NCI-H524 (cell line): Measurements from ENCODE around the gene CLCA2.

ENCODE experiments used
- DNase-seq, 2 experiments: peaks; one replicate each; lab custom pipeline; 2025; lab: John Stamatoyannopoulos, UW

CLCA2 gene, protein sequence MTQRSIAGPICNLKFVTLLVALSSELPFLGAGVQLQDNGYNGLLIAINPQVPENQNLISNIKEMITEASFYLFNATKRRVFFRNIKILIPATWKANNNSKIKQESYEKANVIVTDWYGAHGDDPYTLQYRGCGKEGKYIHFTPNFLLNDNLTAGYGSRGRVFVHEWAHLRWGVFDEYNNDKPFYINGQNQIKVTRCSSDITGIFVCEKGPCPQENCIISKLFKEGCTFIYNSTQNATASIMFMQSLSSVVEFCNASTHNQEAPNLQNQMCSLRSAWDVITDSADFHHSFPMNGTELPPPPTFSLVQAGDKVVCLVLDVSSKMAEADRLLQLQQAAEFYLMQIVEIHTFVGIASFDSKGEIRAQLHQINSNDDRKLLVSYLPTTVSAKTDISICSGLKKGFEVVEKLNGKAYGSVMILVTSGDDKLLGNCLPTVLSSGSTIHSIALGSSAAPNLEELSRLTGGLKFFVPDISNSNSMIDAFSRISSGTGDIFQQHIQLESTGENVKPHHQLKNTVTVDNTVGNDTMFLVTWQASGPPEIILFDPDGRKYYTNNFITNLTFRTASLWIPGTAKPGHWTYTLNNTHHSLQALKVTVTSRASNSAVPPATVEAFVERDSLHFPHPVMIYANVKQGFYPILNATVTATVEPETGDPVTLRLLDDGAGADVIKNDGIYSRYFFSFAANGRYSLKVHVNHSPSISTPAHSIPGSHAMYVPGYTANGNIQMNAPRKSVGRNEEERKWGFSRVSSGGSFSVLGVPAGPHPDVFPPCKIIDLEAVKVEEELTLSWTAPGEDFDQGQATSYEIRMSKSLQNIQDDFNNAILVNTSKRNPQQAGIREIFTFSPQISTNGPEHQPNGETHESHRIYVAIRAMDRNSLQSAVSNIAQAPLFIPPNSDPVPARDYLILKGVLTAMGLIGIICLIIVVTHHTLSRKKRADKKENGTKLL

DNA sequence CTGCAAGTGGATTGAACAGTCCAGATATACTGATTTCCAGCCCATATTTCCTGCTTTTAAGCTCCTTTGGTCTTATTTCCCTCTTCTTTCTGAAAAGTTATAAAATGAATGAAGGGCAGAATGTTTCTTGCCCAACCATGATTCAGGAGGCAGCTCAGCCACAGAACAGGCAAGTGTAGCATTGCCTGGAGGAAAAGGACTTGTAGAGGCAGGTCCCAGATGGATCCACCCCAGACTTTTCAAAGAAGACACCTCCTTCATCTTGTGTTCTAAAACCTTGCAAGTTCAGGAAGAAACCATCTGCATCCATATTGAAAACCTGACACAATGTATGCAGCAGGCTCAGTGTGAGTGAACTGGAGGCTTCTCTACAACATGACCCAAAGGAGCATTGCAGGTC, at the start of gene CLCA2:
CLCA2 (plus strand) TSS at position 299 of the 400 bp plus-strand sequence; CDS start at position 376, 77 bp downstream.
- DNase-seq: no peak

DNA sequence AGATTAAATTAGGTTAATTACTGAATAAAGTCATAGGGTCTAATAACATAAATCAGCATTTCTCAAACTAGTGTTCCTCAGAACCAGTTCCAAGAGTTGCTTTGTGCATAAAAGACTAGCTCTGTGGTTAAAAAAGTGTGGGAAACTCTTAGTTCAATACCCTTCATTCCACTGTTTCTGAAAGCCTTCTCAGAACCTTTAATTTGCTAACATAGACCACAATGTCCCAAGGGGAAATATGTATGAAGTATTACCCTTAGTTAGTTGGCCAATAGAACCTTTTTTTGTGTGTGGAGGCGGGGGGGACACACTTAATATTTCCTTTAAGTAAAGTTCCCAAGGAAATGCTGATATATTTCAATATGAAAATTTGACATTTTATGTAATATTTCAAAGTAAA, 48.3 kb upstream of the CLCA2 start:
- no peak for DNase-seq

- no peak for DNase-seq
Measured at GRCh38 chr1:86377341-86377740, 46.6 kb upstream of the CLCA2 start.

DNA sequence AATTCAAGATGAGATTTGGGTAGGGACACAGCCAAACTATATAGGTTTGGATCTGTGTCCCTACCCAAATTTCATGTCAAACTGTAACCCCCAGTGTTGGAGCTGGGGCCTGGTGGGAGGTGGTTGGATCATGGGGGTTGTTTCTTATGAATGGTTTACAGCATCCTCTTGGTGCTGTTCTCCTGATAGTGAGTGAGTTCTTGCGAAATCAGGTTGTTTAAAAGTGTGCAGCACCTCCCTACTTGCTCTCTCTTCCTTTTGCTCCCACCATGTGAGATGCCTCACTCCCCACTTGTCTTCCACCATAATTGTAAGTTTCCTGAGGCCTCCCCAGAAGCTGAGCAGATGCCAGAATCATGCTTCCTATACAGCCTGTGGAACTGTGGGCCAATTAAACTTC, 45.2 kb upstream of the CLCA2 start:
- no peak for DNase-seq

DNA sequence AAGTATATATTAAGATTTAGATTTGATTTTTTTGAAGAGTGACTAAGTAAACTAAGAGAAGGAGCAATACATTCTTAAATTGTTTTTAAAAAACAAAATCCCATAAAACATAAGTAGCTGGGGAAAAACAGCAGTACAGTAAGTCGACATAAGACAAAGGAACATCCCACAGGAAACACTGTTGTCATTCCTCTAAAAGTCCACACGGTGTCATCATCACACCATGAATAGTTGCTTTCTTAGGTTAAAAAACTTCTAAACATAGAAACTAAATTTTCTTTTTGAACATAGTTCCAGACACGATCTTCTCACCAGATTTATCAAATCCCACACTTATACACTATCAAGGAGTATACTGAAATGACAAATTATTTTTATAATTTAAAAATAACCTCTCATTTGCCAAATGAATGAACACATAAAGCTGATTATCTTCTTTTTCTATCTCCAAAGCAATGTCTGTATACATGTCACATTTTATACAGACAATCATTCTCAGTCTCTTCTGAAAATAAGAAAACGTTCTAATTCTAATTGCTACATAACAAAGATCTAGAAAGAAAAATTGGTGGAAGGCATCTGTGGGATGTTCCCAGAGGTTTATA, 43.6 kb upstream of the CLCA2 start:
- peak in 1 of 2 experiments; percentile 53 for DNase-seq

DNA sequence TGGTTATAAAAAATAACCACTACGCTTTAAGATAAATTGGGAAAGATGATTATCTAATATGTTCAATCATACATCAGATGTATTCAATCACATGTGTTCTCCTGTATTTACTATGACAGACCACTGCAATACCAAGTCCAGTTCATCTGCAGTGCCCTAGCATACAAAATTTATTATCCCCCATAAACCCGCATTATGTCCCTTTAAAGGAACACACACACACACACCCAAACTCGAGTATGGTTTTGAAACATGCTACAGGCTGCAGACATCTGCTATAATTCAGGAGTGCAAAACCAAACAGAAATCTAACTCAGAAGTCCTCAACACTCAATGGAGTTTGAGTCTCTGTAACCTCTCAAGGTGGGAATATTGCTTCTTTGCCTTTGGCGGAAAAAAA, 42.7 kb upstream of the CLCA2 start:
- DNase-seq: no peak

GRCh38 chr1:86382878-86383277, 41.1 kb upstream of the CLCA2 start:
- DNase-seq: no peak

GRCh38 chr1:86387916-86388627, 35.9 kb upstream of the CLCA2 start:
- DNase-seq: no peak

DNA sequence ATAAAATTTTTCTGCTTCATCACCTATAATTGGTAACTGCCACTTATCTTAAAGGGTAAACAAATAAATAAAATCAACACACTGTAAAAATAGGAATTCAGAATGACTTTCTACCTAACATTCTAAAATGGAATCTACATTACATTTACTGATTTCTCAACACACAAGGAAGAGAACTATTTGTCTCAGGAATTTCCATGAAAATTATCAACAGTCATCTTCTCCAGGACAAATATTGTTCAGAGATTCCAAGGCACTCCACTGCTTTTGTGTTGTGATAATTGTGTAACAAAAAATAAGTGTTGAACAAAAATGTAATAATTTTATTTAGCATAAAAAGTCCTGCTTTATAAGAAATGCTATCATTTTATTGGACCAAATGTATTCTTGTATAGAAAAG, 35.2 kb upstream of the CLCA2 start:
- DNase-seq: no peak

GRCh38 chr1:86389307-86389706, 34.7 kb upstream of the CLCA2 start:
- DNase-seq: no peak

- DNase-seq: no peak
Measured at GRCh38 chr1:86394416-86394815, 29.6 kb upstream of the CLCA2 start.

- DNase-seq: peak; percentile 78 to 83
Measured at GRCh38 chr1:86395751-86396497, 28.0 kb upstream of the CLCA2 start, which contains the start of gene ODF2L. Gene ODF2L (minus strand): TSS chr1:86396323. CDS start chr1:86387027, 9,296 bp downstream.

- no peak for DNase-seq
Measured at GRCh38 chr1:86396498-86396890, 27.5 kb upstream of the CLCA2 start.

DNA sequence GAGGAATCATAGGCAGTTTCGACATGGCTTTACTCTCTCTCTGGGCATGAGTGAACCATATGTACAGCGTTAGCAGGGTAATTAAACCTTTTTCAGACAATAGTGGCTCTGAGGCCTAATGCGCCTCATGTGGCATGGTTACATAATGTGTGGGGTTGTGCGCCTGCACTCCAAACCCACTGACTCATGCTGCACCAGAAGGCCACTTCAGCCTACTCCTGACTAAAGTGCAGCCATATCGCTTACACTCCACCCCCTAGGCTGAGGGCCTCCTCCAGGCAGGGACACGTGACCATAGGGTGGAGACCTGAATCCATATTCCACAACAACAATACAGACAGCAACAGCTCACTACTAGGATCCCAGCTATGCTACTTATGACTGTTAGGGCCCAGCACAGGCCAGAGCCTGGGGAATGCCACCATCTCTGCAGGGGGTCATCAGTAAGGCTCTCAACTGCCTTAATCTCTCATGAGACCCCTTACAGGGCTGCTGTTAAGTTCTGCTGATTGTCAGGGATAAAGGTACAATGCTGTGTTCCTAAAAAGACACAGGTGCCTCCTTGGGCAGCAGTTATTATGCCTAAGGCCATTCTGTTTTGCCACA, 14.5 kb upstream of the CLCA2 start:
- peak; percentile 97 to 99 for DNase-seq

DNA sequence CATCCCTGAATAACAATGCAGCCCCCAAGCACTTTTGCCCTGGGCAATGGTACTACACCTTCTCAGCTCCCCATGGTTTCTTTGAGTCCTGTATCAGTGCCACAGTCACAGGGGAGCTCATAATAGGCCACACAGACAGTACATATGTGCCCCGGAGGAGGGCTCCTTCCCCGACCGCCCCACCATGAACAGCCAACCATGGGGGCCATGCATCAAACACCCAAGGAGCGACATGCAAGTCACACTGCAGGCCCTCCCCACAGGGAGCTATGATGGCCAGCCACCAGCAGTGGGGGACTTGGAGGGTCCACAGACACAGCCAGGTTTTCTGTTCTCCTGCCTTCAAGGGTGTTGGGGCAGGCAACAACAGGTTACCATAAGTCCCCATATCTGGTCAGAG, 13.1 kb upstream of the CLCA2 start:
- no peak for DNase-seq

- DNase-seq: no peak
Measured at GRCh38 chr1:86416343-86416742, 7.6 kb upstream of the CLCA2 start.

GRCh38 chr1:86419277-86419903, 4.6 kb upstream of the CLCA2 start:
- DNase-seq: peak in 1 of 2 experiments; percentile 4

- no peak for DNase-seq
Measured at GRCh38 chr1:86421601-86422280, 2.2 kb upstream of the CLCA2 start.

DNA sequence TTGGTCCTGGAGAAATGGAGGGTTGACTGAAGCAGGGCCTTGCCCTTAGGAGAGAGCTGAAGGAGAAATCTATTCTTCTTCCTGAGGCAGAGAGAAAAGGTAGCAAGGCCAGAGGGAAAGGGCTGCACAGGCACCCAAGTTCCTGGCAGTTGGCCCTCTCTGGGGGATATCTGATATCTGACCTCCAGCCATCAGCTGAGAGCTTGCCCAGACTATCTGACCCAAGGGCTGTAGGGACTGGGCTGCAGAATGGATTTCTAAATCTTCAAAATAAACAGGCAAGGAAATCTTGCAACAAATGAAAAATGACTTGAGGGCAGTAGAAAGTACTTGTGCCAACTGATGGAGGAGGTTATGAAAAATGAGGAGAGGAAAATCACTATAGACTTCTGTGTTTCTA, 498 bp upstream of the CLCA2 start:
- DNase-seq: no peak
